Prostate gland (tissue), 2 donors: ENCODE results near the gene SHC3. TPM values are rescaled to one million over a fixed set of nuclear protein-coding genes. Genes with fewer than 3 reads are reported as not detected.

Source experiments
- DNase-seq: peaks from one replicate; pipeline ENCODE4 v3.0.0-alpha.2; 2019; ENCODE audit warnings: low spot score
- H3K27ac ChIP-seq, 2 donors: fragments of 200-600 bp; sonication (generic); 2 replicates each; pipeline ENCODE4 v1.5.1; 2017 to 2019
- H3K27me3 ChIP-seq: fragments of 200-600 bp; sonication (generic); replicated peaks from 2 replicates; pipeline ENCODE4 v1.5.1; 2019; ENCODE audit not compliant: insufficient read depth
- H3K36me3 ChIP-seq, 2 donors: fragments of 200-600 bp; sonication (generic); 1 replicate in 1 of 2; 2 replicates in 1 of 2; pipeline versions ENCODE4 v1.5.1 to v1.8.1; 2017 to 2019
- H3K4me1 ChIP-seq: fragments of 200-600 bp; sonication (generic); replicated peaks from 2 replicates; pipeline ENCODE4 v1.5.1; 2019
- H3K4me3 ChIP-seq, 2 donors: fragments of 200-600 bp; sonication (generic); 2 replicates each; pipeline ENCODE4 v1.5.1; 2017 to 2019
- H3K9me3 ChIP-seq: fragments of 200-600 bp; sonication (generic); 2 replicates; pipeline ENCODE4 v1.5.1; 2017
- CTCF ChIP-seq, 4 experiments: fragments of 200-600 bp in 2 of 4; fragments of 450-650 bp in 2 of 4; sonication (generic) in 2 of 4; IDR thresholded peaks; 1 replicate in 3 of 4; 2 replicates in 1 of 4; pipeline ENCODE4 v1.5.1; 2016 to 2019; ENCODE audit warnings: antibody characterized with exemption in 4 of 4, mild to moderate bottlenecking in 2 of 4, moderate library complexity in 2 of 4
- POLR2A ChIP-seq: fragments of 450-650 bp; IDR thresholded peaks from one replicate; pipeline ENCODE4 v1.6.1; 2016; ENCODE audit warnings: antibody characterized with exemption, mild to moderate bottlenecking
- POLR2AphosphoS5 ChIP-seq: sonication (generic); formaldehyde crosslinking; IDR thresholded peaks from one replicate; pipeline ENCODE4 v1.6.1; 2017; ENCODE audit warnings: antibody characterized with exemption
- WGBS: methylation state at CpG from one replicate; pipeline ENCODE4 v1.1.5; 2018; 5-methylcytosine and 5-hydroxymethylcytosine counted together
- intact Hi-C: fragments of 100-400 bp; cut with DNase I; formaldehyde crosslinking; loops from one replicate; pipeline ENCODE4 v1.14.2; 2022
- total RNA-seq, 2 donors: library from RNA; depleted of rRNA; stranded (reverse); fragments of >200 nt; gene quantifications; one replicate each; pipeline ENCODE4 v1.1.0, GENCODE V29; 2016

SHC3 gene
- total RNA-seq, 2 donors from 2014 or later, result 0.34 to 0.59 TPM

- no peak for DNase-seq
- no peaks in the 10 kb centered on the region for H3K9me3 ChIP-seq
- H3K36me3 ChIP-seq, result no peaks in the 10 kb centered on the region
- intact Hi-C loops, result no loop called here
- no peak overlapping the region for H3K27ac ChIP-seq
- TF ChIP-seq POLR2AphosphoS5, result no peak
- no peak for TF ChIP-seq CTCF (IDR thresholded peaks at IDR 0.05)
- no peak for TF ChIP-seq POLR2A
- H3K27me3 ChIP-seq, result no peaks in the 10 kb centered on the region
- H3K4me1 ChIP-seq, result no peaks in the 10 kb centered on the region
- no peak overlapping the region for H3K4me3 ChIP-seq
- WGBS, result 92% methylated on average over 8 of the region's 8 CpGs
Observed at GRCh38 chr9:88965473-88965872, 213.1 kb downstream of the SHC3 start.

DNA sequence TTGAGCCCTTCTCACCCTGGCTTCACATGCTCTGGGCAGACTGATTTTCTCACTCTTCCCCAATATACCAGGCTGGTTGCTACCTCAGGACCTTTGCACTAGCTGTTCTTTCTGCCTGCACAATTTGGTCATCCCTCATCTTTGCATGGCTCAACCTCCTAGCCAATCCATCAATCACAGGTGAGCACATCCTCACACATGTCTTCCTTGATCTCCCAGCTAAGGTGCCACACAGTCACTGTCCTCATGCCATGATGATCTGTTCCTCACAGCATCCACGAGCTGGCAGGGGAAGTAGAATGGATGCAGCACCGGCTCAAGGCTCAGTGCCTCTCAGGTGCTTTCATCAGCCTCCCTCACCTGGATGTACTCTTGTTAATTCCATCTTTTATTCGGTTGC is 218.0 kb downstream of the SHC3 start:
- WGBS, result 91% methylated on average over 3 of the region's 3 CpGs
- Histone ChIP-seq H3K4me1 (no peaks in the 10 kb centered on the region), H3K4me3 (no peak overlapping the region), H3K27me3 (no peaks in the 10 kb centered on the region), H3K36me3 (no peaks in the 10 kb centered on the region), H3K9me3 (no peaks in the 10 kb centered on the region), H3K27ac (no peak overlapping the region)
- no peak for DNase-seq
- TF ChIP-seq POLR2AphosphoS5, result no peak
- intact Hi-C loops, result no loop called here

DNA sequence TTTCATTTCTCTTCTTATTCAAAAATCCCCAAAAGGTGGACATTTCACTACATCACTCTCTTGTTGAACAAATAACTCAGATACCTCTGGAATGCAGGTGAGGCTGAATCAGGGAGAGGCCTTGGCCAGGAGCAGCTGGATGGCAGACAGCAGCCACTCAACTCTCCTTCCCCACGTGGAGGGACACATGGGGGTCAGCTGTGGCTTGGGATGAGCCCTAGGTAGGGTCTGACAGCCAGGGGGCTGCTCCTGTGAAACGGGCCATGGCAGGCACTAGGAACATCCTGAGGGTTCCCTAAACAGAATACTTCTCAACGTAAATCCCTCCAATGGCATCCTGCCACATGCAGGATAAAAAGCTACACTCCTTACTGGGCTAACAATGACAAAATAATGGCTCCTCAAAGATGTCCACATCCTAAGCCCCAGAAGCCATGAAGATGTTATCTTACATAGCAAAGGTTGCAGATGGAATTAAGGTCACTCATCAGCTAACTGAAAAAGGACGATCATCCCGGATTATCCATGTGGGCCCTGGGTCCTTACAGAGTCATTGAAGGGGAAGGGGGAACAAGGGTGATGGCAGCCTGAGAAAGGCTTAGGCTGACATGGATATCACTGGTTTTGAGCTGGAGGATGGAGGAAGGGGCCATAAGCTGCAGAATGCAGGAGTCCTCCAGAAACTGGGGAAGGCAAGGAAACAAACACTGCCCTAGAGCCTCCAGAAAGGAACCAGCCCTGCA is 218.7 kb downstream of the SHC3 start:
- Histone ChIP-seq H3K27me3 (no peaks in the 10 kb centered on the region), H3K4me1 (no peaks in the 10 kb centered on the region), H3K9me3 (no peaks in the 10 kb centered on the region), H3K36me3 (no peaks in the 10 kb centered on the region), H3K27ac (no peak overlapping the region), H3K4me3 (no peak overlapping the region)
- intact Hi-C loops, result no loop called here
- 85% methylated on average over 5 of the region's 5 CpGs for WGBS
- no peak for TF ChIP-seq CTCF (IDR thresholded peaks at IDR 0.05)
- TF ChIP-seq POLR2AphosphoS5, result no peak
- no peak for TF ChIP-seq POLR2A
- DNase-seq, result no peak

GRCh38 chr9:88957526-88957925 is 221.1 kb downstream of the SHC3 start:
- intact Hi-C loops, result no loop called here
- H3K4me3 ChIP-seq, result no peak overlapping the region
- H3K36me3 ChIP-seq, result no peaks in the 10 kb centered on the region
- TF ChIP-seq CTCF (IDR thresholded peaks at IDR 0.05) (no peak), POLR2A (no peak), POLR2AphosphoS5 (no peak)
- H3K9me3 ChIP-seq, result no peaks in the 10 kb centered on the region
- no peak for DNase-seq
- H3K4me1 ChIP-seq, result no peaks in the 10 kb centered on the region
- no peak overlapping the region for H3K27ac ChIP-seq
- WGBS, result 77% methylated on average over 3 of the region's 3 CpGs
- H3K27me3 ChIP-seq, result no peaks in the 10 kb centered on the region

Other genes with a start within 250 kb of the SHC3 start
- 10 to 100 TPM in 1 of 2 donors, 1 to 10 TPM in 1; 8.2 to 16.3 TPM for gene S1PR3, start 187.3 kb downstream of the SHC3 start, total RNA-seq
- gene CKS2, start 132.4 kb upstream of the SHC3 start, total RNA-seq, result 10 to 100 TPM; 13.8 to 87.4 TPM
- 10 to 100 TPM; 43.1 to 76.2 TPM for gene SECISBP2, start 139.7 kb upstream of the SHC3 start, total RNA-seq